BJ (cell line): ENCODE data around the gene PDIA5. TPM values are rescaled to one million over a fixed set of nuclear protein-coding genes. Genes with fewer than 3 reads are reported as not detected.

Experiments used
- CTCF ChIA-PET: fragments of 350-600 bp; formaldehyde crosslinking; extraction: SDS; loops from one replicate; lab custom pipeline; 2021; ENCODE audit warnings: antibody characterized with exemption, inconsistent platforms; lab: Yijun Ruan, JAX
- POLR2A ChIA-PET: fragments of 300-600 bp; sonication (Branson Sonifier 250); formaldehyde crosslinking; extraction: SDS; loops from one replicate; lab custom pipeline; 2021; ENCODE audit warnings: antibody characterized with exemption; lab: Charles Lee
- DNase-seq: peaks from one replicate; pipeline ENCODE4 v3.0.0-alpha.2; 2011; ENCODE audit warnings: low read depth
- H3K27me3 ChIP-seq: 2 replicates; pipeline ENCODE4 v1.6.0; 2011; ENCODE audit warnings: low read length; ENCODE audit not compliant: control insufficient read depth, insufficient read depth
- H3K36me3 ChIP-seq: 2 replicates; pipeline ENCODE4 v1.5.1; 2011; ENCODE audit warnings: low read length; ENCODE audit not compliant: control insufficient read depth, insufficient read depth
- H3K4me3 ChIP-seq: 2 replicates; pipeline ENCODE4 v1.5.1; 2011; ENCODE audit warnings: low read depth, mild to moderate bottlenecking, control low read depth, low read length
- polyA plus RNA-seq: library from polyadenylated mRNA; depleted of rRNA; stranded (reverse); fragments of >200 nt; gene quantifications from 2 replicates; pipeline ENCODE4 v1.2.3, GENCODE V29; 2011
- TF ChIP-seq, protein P1 (sequence below): IDR thresholded peaks from 2 replicates; pipeline ENCODE4 v1.5.1; 2011; ENCODE audit warnings: low read depth, mild to moderate bottlenecking, control low read depth, inconsistent platforms, low read length, moderate library complexity; ENCODE audit not compliant: insufficient read depth

The PDIA5 gene
- polyA plus RNA-seq, 1 experiment, result 47.3 TPM

DNA sequence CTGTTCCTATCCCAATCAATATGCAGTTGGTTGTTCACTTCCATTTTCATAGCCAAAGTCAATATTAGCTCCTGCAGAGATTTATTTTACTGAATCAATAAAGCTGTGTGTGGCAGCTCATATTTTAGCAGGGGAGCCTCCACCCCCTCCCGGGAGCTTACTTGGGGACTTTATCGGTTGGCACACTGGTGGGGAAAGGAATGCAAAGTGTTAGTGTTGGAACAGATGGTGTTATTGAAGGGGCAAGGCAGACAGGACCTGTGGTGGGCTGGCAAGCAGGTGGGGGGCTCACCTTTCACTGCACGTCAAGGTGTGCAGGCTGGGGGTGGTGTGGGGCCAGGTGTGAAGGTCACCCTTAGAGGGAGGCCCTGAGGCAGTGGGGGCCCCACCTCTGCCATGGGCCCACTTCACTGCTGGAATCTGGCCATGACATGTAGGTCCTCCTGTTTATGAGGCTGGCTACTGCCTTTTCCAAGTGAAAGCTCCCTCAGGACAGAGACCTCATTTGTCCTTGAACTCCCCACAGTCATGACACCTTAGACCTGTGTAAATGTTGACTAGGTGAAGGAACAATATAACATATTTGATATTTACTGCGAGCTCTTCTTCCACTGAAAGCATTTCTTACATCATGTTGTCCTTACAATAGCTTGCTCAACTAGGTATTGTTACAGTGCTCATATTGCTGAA is 90.9 kb downstream of the PDIA5 start:
- CTCF ChIA-PET, result interaction anchor here (0.6 to 1.2 kb wide), 3 partner anchors 64 to 1450 kb away, joined by 3 read pairs; partner anchors contain the start of gene SEMA5B

DNA sequence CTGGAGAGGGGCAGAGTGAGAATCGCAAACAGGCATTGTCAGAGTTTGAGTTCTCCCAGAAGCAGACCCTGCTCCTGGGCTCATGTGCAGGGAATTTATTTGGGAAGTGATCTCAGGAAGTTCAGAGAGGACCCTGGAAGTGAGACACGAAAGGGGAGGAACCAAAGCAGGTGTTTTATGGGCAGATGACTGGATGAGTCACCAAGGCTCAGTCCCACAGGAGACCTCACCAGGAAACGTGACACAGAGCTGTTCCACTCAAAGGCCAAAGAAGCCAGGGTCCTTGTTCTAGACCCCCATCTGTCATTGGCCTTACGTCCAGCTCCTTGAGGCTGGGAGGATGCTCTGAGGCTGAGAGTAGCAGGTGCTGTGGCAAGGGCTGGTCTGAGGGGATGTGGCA is 91.5 kb downstream of the PDIA5 start:
- CTCF ChIA-PET, result interaction anchor here (1.0 kb wide), 1 partner anchor 14 kb away, joined by 3 read pairs; no protein-coding TSS in a partner anchor
- no peaks in the 10 kb centered on the region for H3K27me3 ChIP-seq
- DNase-seq, result no peak
- TF ChIP-seq, protein P1, sequence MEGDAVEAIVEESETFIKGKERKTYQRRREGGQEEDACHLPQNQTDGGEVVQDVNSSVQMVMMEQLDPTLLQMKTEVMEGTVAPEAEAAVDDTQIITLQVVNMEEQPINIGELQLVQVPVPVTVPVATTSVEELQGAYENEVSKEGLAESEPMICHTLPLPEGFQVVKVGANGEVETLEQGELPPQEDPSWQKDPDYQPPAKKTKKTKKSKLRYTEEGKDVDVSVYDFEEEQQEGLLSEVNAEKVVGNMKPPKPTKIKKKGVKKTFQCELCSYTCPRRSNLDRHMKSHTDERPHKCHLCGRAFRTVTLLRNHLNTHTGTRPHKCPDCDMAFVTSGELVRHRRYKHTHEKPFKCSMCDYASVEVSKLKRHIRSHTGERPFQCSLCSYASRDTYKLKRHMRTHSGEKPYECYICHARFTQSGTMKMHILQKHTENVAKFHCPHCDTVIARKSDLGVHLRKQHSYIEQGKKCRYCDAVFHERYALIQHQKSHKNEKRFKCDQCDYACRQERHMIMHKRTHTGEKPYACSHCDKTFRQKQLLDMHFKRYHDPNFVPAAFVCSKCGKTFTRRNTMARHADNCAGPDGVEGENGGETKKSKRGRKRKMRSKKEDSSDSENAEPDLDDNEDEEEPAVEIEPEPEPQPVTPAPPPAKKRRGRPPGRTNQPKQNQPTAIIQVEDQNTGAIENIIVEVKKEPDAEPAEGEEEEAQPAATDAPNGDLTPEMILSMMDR, result no peak
- POLR2A ChIA-PET, result no interaction called here
- peaks cover 26% of the 10 kb centered on the region for H3K36me3 ChIP-seq
- H3K4me3 ChIP-seq, result no peak overlapping the region

More for the DNA sequence above, 90.9 kb downstream of the PDIA5 start:
- Histone ChIP-seq H3K27me3 (no peaks in the 10 kb centered on the region), H3K36me3 (peaks cover 23% of the 10 kb centered on the region), H3K4me3 (no peak overlapping the region)
- TF ChIP-seq, protein P1, result no peak
- POLR2A ChIA-PET, result no interaction called here
- no peak for DNase-seq

DNA sequence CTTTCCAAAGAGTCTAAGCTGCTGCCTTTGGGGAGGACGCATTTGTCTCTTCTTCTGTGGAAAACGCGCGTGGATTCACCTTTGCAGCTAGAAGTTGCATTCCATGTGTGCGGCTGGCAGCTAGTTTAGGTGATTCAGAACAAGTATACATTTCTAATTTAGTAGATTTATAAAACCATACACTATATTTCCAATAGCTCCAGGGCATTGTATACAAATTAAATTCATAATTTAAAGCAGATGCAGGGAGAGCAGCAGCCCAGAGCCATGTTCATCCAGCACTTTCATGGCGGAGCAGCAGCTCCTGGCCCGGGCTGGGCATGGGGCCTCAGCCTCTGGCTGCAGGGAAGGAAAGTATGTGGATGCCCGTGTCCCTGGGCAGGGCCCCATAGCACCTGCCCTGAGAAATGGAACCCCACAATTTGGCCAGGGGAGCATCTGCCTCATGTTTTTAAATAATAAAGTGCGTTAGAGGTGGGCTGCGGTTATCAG is 92.1 kb downstream of the PDIA5 start:
- peaks cover 24% of the 10 kb centered on the region for H3K36me3 ChIP-seq

DNA sequence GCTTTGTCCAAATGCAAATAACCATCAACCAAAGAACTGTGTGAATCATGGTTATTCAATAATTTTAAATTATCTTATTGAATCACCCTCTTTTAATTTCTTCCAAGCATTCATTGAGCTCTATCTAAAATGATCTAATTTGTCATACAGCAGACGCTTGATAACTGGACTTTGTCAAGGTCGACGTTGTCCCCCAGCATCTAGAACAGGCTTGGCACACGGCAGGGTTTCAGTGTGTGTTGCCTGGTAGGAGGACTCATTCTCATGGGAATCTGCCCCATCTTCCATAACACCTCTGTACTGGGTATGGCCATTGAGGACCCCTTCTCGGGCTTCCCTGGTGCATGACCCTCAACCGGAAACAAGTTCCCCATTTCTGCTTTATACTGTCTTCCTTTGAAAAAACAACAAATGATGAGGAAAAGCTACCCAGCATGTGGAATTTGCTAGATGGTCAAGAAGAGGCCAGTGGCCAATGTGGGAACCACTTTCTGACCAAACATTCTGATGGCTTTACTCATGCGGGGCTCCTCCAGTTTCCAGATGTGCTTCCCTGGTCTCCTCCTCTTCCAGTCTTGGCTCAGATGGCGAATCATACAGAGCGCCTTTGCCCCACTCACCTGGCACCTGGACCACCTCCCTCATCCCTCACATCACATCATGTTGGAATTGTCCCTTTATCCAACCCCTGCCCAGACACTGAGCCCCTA is 93.3 kb downstream of the PDIA5 start:
- Histone ChIP-seq H3K4me3 (no peak overlapping the region), H3K27me3 (no peaks in the 10 kb centered on the region), H3K36me3 (peaks cover 23% of the 10 kb centered on the region)
- ChIA-PET CTCF (interaction anchor here (1.3 to 1.6 kb wide), 3 partner anchors 9 to 132 kb away, joined by 4 read pairs; no protein-coding TSS in a partner anchor), POLR2A (no interaction called here)
- TF ChIP-seq, protein P1, result no peak
- peak; percentile 6 for DNase-seq

More for the DNA sequence above, 92.1 kb downstream of the PDIA5 start:
- no peaks in the 10 kb centered on the region for H3K27me3 ChIP-seq
- no peak for DNase-seq
- ChIA-PET POLR2A (no interaction called here), CTCF (interaction anchor here (1.0 kb wide), 1 partner anchor 14 kb away, joined by 3 read pairs; no protein-coding TSS in a partner anchor)
- TF ChIP-seq, protein P1, result no peak
- H3K4me3 ChIP-seq, result no peak overlapping the region

DNA sequence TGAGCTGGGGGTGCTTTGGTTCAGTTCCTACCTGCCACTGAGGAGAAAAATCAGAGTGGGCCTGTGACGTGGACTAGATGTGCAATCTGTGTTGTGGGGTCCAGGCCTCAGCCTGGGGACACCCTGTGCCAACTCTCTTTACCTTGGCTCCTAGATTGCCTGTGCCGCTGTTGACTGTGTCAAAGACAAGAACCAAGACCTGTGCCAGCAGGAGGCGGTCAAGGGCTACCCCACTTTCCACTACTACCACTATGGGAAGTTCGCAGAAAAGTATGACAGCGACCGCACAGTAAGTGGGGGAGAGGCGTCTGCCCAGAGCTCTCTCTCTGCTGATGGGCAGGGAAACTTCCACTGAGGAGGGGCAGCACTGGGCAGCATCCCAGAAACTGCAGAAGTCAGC is 94.3 kb downstream of the PDIA5 start:
- TF ChIP-seq, protein P1, result no peak
- Histone ChIP-seq H3K27me3 (no peaks in the 10 kb centered on the region), H3K36me3 (peaks cover 18% of the 10 kb centered on the region), H3K4me3 (no peak overlapping the region)
- ChIA-PET POLR2A (no interaction called here), CTCF (interaction anchor here (1.4 to 1.7 kb wide), 3 partner anchors 10 to 12 kb away, joined by 3 to 4 read pairs (median 4); no protein-coding TSS in a partner anchor)
- DNase-seq, result no peak
